Measurements from ENCODE around the gene SNX32. TPM values are rescaled to one million over a fixed set of nuclear protein-coding genes. Genes with fewer than 3 reads are reported as not detected.

The SNX32 gene
- total and polyA plus RNA-seq, 9 of the 15 experiments (the other 6 are each of a cell fraction or from before 2014, with no cell fraction given): 0.03 TPM; not detected in 7

- TF ChIP-seq KHSRP (IDR thresholded peaks at IDR 0.05) (no peak), RUNX1 (IDR thresholded peaks at IDR 0.05; ENCODE audit: low read depth) (peak; percentile 58; the same call in 1 of the 2 replicates), HDGF (IDR thresholded peaks at IDR 0.05) (no peak), PTBP1 (IDR thresholded peaks at IDR 0.05; ENCODE audit: low read depth, low read length) (no peak; the same call in none of the 2 replicates), SREBF2 (CRISPR knock-in tag; IDR thresholded peaks at IDR 0.05) (no peak), CREB3L1 (IDR thresholded peaks at IDR 0.05; ENCODE audit: borderline replicate concordance, low read depth) (no peak), ETV1 (tag; conservative IDR thresholded peaks at IDR 0.05; ENCODE audit: low read depth) (peak; percentile 88), TAF7 (tag; IDR thresholded peaks at IDR 0.05) (no peak), ZNF668 (CRISPR knock-in tag; IDR thresholded peaks at IDR 0.05) (no peak), ZNF518B (CRISPR knock-in tag; IDR thresholded peaks at IDR 0.05) (no peak), IRF2 (CRISPR knock-in tag; IDR thresholded peaks at IDR 0.05) (no peak), XRCC5 (IDR thresholded peaks at IDR 0.05; ENCODE audit: low read depth, low read length) (peak; percentile 62), SPI1 (IDR thresholded peaks at IDR 0.05; ENCODE audit: borderline replicate concordance, low read depth, low read length) (no peak), CHD4 (IDR thresholded peaks at IDR 0.05; ENCODE audit: insufficient read depth, insufficient replicate concordance, low read depth, low read length, poor library complexity, severe bottlenecking) (no peak), ZNF212 (CRISPR knock-in tag; IDR thresholded peaks at IDR 0.05) (no peak), ZNF77 (CRISPR knock-in tag; IDR thresholded peaks at IDR 0.05) (0 out of 2 replicates have a peak, but pooled peaks have one; percentile 70), ZNF280A (IDR thresholded peaks at IDR 0.05; ENCODE audit: low read depth, partially characterized antibody) (no peak), CTCF (IDR thresholded peaks at IDR 0.05 in 2 of 3, conservative IDR thresholded peaks at IDR 0.05 in 1 of 3; ENCODE audit: insufficient read depth in 2 of 3, low read depth in 1 of 3, low read length in 3 of 3) (peak; percentile 53 to 65 (median 56)), SRSF9 (IDR thresholded peaks at IDR 0.05; ENCODE audit: borderline replicate concordance, low read depth, low read length) (no peak)
These were observed 57.7 kb downstream of the SNX32 start (continued) for GRCh38 chr11:65891219-65892136.
